ENCODE measurements around the gene VEGFD. TPM values are rescaled to one million over a fixed set of nuclear protein-coding genes. Genes with fewer than 3 reads are reported as not detected.

Gene VEGFD
- total RNA-seq, 1 donor from 2014 or later: 44.0 TPM

DNA sequence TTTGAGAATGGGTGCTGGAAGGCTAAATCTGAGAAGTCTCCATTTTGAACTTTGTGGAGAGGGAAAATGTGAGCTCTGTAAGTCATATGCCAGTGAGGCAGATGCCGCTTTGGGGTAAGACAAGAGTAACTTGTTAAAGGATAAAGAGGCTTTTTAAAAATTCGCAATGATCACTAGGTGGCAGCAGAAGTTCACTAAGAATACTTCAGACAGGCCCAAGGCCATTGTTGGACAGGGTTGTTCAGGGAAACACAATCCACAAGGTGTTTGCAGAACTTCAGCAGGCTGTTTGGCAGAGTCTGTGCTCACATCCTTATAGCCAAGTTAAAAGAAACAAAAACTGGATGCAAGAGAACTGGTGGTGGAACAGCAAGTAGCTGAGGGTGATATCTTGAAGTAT, 35.2 kb downstream of the VEGFD start:
- ATAC-seq (peak; percentile 81 to 88), DNase-seq (no peak)
- H3K9me3 ChIP-seq: no peaks in the 10 kb centered on the region
- H3K4me3 ChIP-seq: no peak overlapping the region
- intact Hi-C loops (cut with DNase I): loop anchor here (10.0 kb wide), 1 partner anchor 116 kb away; no protein-coding TSS in a partner anchor
- H3K36me3 ChIP-seq: no peaks in the 10 kb centered on the region
- H3K27ac ChIP-seq: no peak overlapping the region
- H3K4me1 ChIP-seq: no peaks in the 10 kb centered on the region
- no peaks in the 10 kb centered on the region for H3K27me3 ChIP-seq (ENCODE audit: low read depth)
- TF ChIP-seq, protein P1, sequence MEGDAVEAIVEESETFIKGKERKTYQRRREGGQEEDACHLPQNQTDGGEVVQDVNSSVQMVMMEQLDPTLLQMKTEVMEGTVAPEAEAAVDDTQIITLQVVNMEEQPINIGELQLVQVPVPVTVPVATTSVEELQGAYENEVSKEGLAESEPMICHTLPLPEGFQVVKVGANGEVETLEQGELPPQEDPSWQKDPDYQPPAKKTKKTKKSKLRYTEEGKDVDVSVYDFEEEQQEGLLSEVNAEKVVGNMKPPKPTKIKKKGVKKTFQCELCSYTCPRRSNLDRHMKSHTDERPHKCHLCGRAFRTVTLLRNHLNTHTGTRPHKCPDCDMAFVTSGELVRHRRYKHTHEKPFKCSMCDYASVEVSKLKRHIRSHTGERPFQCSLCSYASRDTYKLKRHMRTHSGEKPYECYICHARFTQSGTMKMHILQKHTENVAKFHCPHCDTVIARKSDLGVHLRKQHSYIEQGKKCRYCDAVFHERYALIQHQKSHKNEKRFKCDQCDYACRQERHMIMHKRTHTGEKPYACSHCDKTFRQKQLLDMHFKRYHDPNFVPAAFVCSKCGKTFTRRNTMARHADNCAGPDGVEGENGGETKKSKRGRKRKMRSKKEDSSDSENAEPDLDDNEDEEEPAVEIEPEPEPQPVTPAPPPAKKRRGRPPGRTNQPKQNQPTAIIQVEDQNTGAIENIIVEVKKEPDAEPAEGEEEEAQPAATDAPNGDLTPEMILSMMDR (IDR thresholded peaks at IDR 0.05): peak; percentile 45

- TF ChIP-seq, protein P1 (IDR thresholded peaks at IDR 0.05): no peak
- no peak for DNase-seq
- intact Hi-C loops (cut with DNase I): loop anchor here (10.0 kb wide), 1 partner anchor 119 kb away; no protein-coding TSS in a partner anchor
- no peak for ATAC-seq
- no peaks in the 10 kb centered on the region for H3K36me3 ChIP-seq
- no peak overlapping the region for H3K4me3 ChIP-seq
- no peaks in the 10 kb centered on the region for H3K4me1 ChIP-seq
- H3K9me3 ChIP-seq: no peaks in the 10 kb centered on the region
- H3K27ac ChIP-seq: no peak overlapping the region
- H3K27me3 ChIP-seq (ENCODE audit: low read depth): no peaks in the 10 kb centered on the region
These were observed 38.2 kb downstream of the VEGFD start for GRCh38 chrX:15345976-15346375.

DNA sequence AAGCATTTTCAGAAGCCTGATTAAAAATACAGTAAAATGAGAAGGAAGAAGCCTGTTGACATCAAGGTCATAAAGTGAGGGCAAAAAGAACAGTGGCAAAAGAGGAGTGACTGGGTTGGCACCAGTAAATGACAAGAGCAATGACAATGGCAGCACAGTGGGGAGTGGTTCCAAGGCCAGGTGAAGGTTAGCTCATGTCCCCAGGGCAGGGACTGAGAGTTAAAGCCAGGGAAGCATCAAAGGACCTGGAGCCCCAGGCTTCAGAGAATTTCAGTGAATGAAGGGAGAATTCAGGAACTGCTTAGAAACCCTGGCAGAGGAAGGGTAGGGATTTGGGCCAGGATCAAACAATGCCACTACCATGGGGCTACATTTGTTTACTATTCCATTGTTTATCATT, 40.1 kb downstream of the VEGFD start:
- H3K9me3 ChIP-seq: no peaks in the 10 kb centered on the region
- no peak overlapping the region for H3K4me3 ChIP-seq
- no peaks in the 10 kb centered on the region for H3K27me3 ChIP-seq (ENCODE audit: low read depth)
- H3K4me1 ChIP-seq: no peaks in the 10 kb centered on the region
- TF ChIP-seq, protein P1 (IDR thresholded peaks at IDR 0.05): no peak
- H3K36me3 ChIP-seq: no peaks in the 10 kb centered on the region
- intact Hi-C loops (cut with DNase I): loop anchor here (10.0 kb wide), 1 partner anchor 121 kb away; no protein-coding TSS in a partner anchor
- no peak overlapping the region for H3K27ac ChIP-seq
- DNase-seq (no peak), ATAC-seq (no peak)

- Histone ChIP-seq H3K4me3 (no peak overlapping the region), H3K27me3 (ENCODE audit: low read depth) (no peaks in the 10 kb centered on the region), H3K9me3 (no peaks in the 10 kb centered on the region), H3K27ac (no peak overlapping the region), H3K36me3 (no peaks in the 10 kb centered on the region), H3K4me1 (no peaks in the 10 kb centered on the region)
- DNase-seq (no peak), ATAC-seq (peak; percentile 82 to 91)
- TF ChIP-seq, protein P1 (IDR thresholded peaks at IDR 0.05): no peak
- intact Hi-C loops (cut with DNase I): loop anchor here (10.0 kb wide), 1 partner anchor 122 kb away; no protein-coding TSS in a partner anchor
These were observed 41.1 kb downstream of the VEGFD start for GRCh38 chrX:15343075-15343476.

- H3K4me3 ChIP-seq: no peak overlapping the region
- TF ChIP-seq, protein P1 (IDR thresholded peaks at IDR 0.05): no peak
- no peak overlapping the region for H3K27ac ChIP-seq
- intact Hi-C loops (cut with DNase I): loop anchor here (10.0 kb wide), 1 partner anchor 124 kb away; no protein-coding TSS in a partner anchor
- no peaks in the 10 kb centered on the region for H3K4me1 ChIP-seq
- H3K9me3 ChIP-seq: no peaks in the 10 kb centered on the region
- ATAC-seq: no peak
- H3K27me3 ChIP-seq (ENCODE audit: low read depth): no peaks in the 10 kb centered on the region
- no peaks in the 10 kb centered on the region for H3K36me3 ChIP-seq
- no peak for DNase-seq
These were observed 43.3 kb downstream of the VEGFD start for GRCh38 chrX:15340867-15341266.
